BJ (cell line): ENCODE results near the gene CPSF4. TPM values are rescaled to one million over a fixed set of nuclear protein-coding genes. Genes with fewer than 3 reads are reported as not detected.

ENCODE experiments used
- CTCF ChIA-PET: fragments of 350-600 bp; formaldehyde crosslinking; extraction: SDS; loops from one replicate; lab custom pipeline; 2021; ENCODE audit warnings: antibody characterized with exemption, inconsistent platforms; lab: Yijun Ruan, JAX
- POLR2A ChIA-PET: fragments of 300-600 bp; sonication (Branson Sonifier 250); formaldehyde crosslinking; extraction: SDS; loops from one replicate; lab custom pipeline; 2021; ENCODE audit warnings: antibody characterized with exemption; lab: Charles Lee
- DNase-seq: peaks from one replicate; pipeline ENCODE4 v3.0.0-alpha.2; 2011; ENCODE audit warnings: low read depth
- H3K27me3 ChIP-seq: 2 replicates; pipeline ENCODE4 v1.6.0; 2011; ENCODE audit warnings: low read length; ENCODE audit not compliant: control insufficient read depth, insufficient read depth
- H3K36me3 ChIP-seq: 2 replicates; pipeline ENCODE4 v1.5.1; 2011; ENCODE audit warnings: low read length; ENCODE audit not compliant: control insufficient read depth, insufficient read depth
- H3K4me3 ChIP-seq: 2 replicates; pipeline ENCODE4 v1.5.1; 2011; ENCODE audit warnings: low read depth, mild to moderate bottlenecking, control low read depth, low read length
- polyA plus RNA-seq: library from polyadenylated mRNA; depleted of rRNA; stranded (reverse); fragments of >200 nt; gene quantifications from 2 replicates; pipeline ENCODE4 v1.2.3, GENCODE V29; 2011
- TF ChIP-seq, protein P1 (sequence below): IDR thresholded peaks from 2 replicates; pipeline ENCODE4 v1.5.1; 2011; ENCODE audit warnings: low read depth, mild to moderate bottlenecking, control low read depth, inconsistent platforms, low read length, moderate library complexity; ENCODE audit not compliant: insufficient read depth

CPSF4 gene
- polyA plus RNA-seq, 1 experiment = 40.1 TPM

DNA sequence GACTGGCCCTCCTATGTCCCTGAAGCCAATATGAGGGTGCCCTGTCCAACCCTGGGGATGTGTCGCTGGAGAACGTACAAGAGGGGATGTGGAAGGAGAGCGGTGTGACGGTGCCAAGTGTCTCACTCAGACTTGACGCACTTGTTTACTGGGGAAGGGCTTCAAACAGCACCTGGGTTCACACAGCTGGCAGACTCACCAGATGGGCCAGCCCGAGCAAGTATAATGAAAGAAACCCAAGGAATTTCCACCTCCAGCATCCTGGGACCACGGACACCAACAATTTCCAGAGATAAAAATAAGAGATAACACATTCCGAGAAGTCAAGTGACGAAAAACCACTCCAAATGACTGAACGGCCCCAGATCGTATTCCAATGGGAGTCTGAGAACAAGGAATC, 21.9 kb downstream of the CPSF4 start:
- TF ChIP-seq, protein P1, sequence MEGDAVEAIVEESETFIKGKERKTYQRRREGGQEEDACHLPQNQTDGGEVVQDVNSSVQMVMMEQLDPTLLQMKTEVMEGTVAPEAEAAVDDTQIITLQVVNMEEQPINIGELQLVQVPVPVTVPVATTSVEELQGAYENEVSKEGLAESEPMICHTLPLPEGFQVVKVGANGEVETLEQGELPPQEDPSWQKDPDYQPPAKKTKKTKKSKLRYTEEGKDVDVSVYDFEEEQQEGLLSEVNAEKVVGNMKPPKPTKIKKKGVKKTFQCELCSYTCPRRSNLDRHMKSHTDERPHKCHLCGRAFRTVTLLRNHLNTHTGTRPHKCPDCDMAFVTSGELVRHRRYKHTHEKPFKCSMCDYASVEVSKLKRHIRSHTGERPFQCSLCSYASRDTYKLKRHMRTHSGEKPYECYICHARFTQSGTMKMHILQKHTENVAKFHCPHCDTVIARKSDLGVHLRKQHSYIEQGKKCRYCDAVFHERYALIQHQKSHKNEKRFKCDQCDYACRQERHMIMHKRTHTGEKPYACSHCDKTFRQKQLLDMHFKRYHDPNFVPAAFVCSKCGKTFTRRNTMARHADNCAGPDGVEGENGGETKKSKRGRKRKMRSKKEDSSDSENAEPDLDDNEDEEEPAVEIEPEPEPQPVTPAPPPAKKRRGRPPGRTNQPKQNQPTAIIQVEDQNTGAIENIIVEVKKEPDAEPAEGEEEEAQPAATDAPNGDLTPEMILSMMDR = no peak
- H3K27me3 ChIP-seq = no peaks in the 10 kb centered on the region
- no peak overlapping the region for H3K4me3 ChIP-seq
- ChIA-PET POLR2A (no interaction called here), CTCF (interaction anchor here (0.5 to 1.2 kb wide), 3 partner anchors 14 to 45 kb away, joined by 3 to 4 read pairs (median 3); no protein-coding TSS in a partner anchor)
- no peak for DNase-seq
- H3K36me3 ChIP-seq = peaks cover 26% of the 10 kb centered on the region

DNA sequence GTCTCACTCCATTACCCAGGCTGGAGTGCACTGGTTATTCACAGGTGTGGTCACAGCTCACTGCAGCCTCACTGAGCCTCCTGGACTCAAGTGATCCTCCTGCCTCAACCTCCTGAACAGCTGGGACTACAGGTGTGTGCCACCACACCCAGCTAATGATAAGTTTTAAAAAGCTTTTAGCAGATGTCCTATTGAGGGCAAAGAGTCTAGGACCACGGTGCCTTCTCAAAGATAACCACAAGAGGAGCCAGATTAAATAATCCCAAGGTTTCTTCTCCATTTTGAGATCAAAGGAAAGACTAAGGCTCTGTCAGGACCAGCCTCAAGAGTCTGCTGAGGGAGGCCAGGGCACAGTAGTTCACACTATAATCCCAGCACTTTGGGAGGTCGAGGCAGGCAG, 22.5 kb downstream of the CPSF4 start:
- no peaks in the 10 kb centered on the region for H3K27me3 ChIP-seq
- no peak for DNase-seq
- ChIA-PET POLR2A (no interaction called here), CTCF (interaction anchor here (1.2 kb wide), 1 partner anchor 14 kb away, joined by 3 read pairs; no protein-coding TSS in a partner anchor)
- TF ChIP-seq, protein P1 = 0 out of 2 replicates have a peak, but pooled peaks have one; percentile 9
- peaks cover 26% of the 10 kb centered on the region for H3K36me3 ChIP-seq
- H3K4me3 ChIP-seq = no peak overlapping the region

DNA sequence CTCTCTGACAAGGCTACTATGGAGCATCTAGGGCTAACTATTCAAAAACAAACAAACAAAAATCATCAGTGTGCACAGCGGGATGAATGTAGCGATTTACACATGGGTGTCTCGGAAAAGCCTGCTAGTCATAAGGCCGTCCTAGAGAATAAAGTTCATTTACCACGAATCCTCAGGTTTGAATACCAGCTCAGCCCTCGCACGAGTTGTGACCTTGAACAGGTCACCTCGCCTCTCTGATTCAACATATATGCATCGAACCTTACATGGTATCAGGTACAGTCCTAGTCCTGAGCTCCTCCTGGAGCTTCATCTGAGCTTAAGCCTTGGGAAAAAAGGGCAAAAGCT, 26.7 kb downstream of the CPSF4 start:
- Histone ChIP-seq H3K36me3 (peaks cover 4% of the 10 kb centered on the region), H3K4me3 (peak overlapping the region; percentile 74), H3K27me3 (no peaks in the 10 kb centered on the region)
- POLR2A ChIA-PET = interaction anchor here (0.7 kb wide), 1 partner anchor 1346 kb away, joined by 3 read pairs; no protein-coding TSS in a partner anchor
- CTCF ChIA-PET = no interaction called here
- TF ChIP-seq, protein P1 = no peak
- no peak for DNase-seq

- Histone ChIP-seq H3K36me3 (peaks cover 1% of the 10 kb centered on the region; the same call in 1 of the 2 replicates), H3K27me3 (no peaks in the 10 kb centered on the region), H3K4me3 (no peak overlapping the region)
- CTCF ChIA-PET = no interaction called here
- POLR2A ChIA-PET = no interaction called here
- DNase-seq = no peak
- TF ChIP-seq, protein P1 = no peak
These were observed 29.7 kb downstream of the CPSF4 start for GRCh38 chr7:99468336-99468918.

DNA sequence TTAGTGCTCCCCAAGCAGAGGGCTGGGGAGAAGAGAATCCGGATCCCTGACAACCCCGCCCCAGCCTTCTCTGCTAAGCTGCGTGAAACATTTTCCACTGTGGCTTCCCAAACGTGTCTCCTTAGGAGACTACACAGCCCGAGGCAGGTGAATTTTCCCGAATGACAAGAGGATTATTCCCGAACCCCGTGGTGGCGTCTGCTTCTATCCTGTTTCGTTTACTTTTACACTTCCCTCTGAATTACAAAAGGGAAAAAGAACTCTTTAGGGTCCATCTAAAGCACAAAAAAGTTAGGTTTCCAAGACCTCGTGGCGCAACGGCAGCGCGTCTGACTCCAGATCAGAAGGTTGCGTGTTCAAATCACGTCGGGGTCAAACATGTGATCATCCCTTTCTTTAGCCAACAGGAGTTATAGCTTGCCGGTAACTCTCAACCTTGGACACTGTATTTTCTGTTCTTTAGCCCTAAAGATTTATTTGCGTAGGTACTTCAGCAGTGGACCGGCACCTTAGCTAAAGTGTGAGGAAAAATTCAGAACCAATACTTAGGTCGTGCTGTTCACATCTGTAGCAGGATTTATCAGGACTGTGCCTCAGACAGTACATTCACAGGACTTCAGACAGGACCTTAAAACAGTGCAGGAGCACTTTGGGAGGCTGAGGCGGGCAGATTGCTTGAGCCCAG, 30.8 kb downstream of the CPSF4 start:
- TF ChIP-seq, protein P1 = no peak
- Histone ChIP-seq H3K27me3 (no peaks in the 10 kb centered on the region), H3K36me3 (no peaks in the 10 kb centered on the region), H3K4me3 (no peak overlapping the region)
- CTCF ChIA-PET = interaction anchor here (0.6 to 0.7 kb wide), 2 partner anchors 27 to 733 kb away, joined by 3 read pairs; no protein-coding TSS in a partner anchor
- DNase-seq = no peak
- POLR2A ChIA-PET = no interaction called here
